ENCODE results near the gene RER1. TPM values are rescaled to one million over a fixed set of nuclear protein-coding genes. Genes with fewer than 3 reads are reported as not detected.

RER1 gene
- total RNA-seq, 4 donors from 2014 or later = 56.9 to 86.5 (median 81.4) TPM

DNA sequence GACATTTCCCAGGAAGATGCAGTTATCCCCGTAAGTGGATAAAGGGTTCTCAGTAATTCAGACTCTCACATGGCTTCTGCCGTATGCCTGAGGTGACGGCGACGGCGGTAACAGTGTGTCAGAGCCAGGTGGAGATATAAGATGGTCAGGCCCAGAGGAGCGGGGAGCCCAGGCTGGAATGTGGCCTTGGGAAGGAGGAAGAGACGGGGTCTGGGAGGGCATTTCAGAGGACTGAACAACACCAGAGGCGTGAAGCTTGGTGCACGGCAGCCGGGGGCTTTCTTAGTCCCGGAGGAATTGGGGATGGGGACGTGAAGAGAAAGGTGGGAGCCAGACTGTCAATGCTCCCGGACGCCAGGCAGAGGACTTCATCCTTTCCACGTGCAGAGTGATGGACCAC, 1.0 kb downstream of the RER1 start:
- H3K9me3 ChIP-seq = no peaks in the 10 kb centered on the region
- no peak for DNase-seq (ENCODE audit: low spot score in 2 of 2)
- no peak overlapping the region for H3K27ac ChIP-seq
- peaks cover 31% of the 10 kb centered on the region for H3K36me3 ChIP-seq
- H3K4me1 ChIP-seq = peaks cover 56% of the 10 kb centered on the region
- no peaks in the 10 kb centered on the region for H3K27me3 ChIP-seq
- peak overlapping the region; percentile 85 for H3K4me3 ChIP-seq
- TF ChIP-seq POLR2A (IDR thresholded peaks at IDR 0.05) (no peak), POLR2AphosphoS5 (IDR thresholded peaks at IDR 0.05) (no peak)
- TF ChIP-seq, protein P1, sequence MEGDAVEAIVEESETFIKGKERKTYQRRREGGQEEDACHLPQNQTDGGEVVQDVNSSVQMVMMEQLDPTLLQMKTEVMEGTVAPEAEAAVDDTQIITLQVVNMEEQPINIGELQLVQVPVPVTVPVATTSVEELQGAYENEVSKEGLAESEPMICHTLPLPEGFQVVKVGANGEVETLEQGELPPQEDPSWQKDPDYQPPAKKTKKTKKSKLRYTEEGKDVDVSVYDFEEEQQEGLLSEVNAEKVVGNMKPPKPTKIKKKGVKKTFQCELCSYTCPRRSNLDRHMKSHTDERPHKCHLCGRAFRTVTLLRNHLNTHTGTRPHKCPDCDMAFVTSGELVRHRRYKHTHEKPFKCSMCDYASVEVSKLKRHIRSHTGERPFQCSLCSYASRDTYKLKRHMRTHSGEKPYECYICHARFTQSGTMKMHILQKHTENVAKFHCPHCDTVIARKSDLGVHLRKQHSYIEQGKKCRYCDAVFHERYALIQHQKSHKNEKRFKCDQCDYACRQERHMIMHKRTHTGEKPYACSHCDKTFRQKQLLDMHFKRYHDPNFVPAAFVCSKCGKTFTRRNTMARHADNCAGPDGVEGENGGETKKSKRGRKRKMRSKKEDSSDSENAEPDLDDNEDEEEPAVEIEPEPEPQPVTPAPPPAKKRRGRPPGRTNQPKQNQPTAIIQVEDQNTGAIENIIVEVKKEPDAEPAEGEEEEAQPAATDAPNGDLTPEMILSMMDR (IDR thresholded peaks at IDR 0.05) = no peak
- 42% methylated on average over 16 of the region's 16 CpGs for WGBS

DNA sequence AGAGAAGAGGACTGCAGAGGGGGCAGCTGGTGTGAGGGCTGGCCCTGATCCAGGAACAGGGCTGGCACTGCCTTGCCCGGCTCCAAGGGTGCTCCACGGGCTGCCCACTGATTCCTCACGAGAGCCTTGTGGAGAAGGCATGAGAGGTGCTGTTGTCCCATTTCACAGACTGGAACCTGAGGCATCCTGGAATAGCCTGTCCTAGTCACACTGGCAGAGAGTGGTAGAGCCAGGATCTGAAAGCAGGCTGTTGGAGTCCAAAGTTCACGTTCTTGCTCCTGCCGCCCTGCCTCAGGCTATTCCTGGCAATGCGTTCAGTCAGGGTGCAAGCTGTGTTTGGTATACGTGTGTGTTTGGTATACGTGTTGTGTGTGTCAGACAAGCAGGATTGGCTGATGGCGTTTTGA, 1.8 kb downstream of the RER1 start:
- WGBS = 71% methylated on average over 9 of the region's 9 CpGs

DNA sequence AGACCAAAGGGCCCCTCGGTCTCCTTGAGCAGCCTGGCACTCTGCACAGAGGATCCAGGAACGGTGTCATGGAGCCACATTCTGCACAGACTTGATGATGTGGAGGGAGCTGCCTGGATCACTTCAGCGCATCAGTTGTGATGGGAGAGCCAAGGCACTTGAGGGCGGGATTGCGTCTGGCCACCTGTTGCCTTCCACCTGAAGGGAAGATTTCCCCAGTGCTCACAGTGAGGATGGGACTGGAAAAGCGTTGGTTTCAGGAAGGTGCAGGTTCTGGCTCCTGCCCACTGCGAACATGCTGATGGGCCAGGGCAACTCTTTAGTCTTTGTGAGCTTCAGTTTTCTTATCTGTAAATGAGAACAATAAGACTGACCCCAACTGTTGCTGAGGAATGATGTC, 2.6 kb downstream of the RER1 start:
- DNase-seq (ENCODE audit: low spot score in 2 of 2) = no peak
- 81% methylated on average over 7 of the region's 7 CpGs for WGBS
- Histone ChIP-seq H3K4me1 (peaks cover 70% of the 10 kb centered on the region), H3K27me3 (no peaks in the 10 kb centered on the region), H3K4me3 (no peak overlapping the region), H3K36me3 (peaks cover 44% of the 10 kb centered on the region), H3K27ac (no peak overlapping the region), H3K9me3 (no peaks in the 10 kb centered on the region)
- TF ChIP-seq POLR2A (IDR thresholded peaks at IDR 0.05) = no peak
- TF ChIP-seq, protein P1 (IDR thresholded peaks at IDR 0.05) = no peak
- no peak for TF ChIP-seq EP300 (IDR thresholded peaks at IDR 0.05)
- no peak for TF ChIP-seq POLR2AphosphoS5 (IDR thresholded peaks at IDR 0.05)

More for the DNA sequence above, 1.8 kb downstream of the RER1 start:
- H3K27ac ChIP-seq = no peak overlapping the region
- H3K9me3 ChIP-seq = no peaks in the 10 kb centered on the region
- H3K27me3 ChIP-seq = no peaks in the 10 kb centered on the region
- peaks cover 37% of the 10 kb centered on the region for H3K36me3 ChIP-seq
- H3K4me3 ChIP-seq = no peak overlapping the region
- no peak for TF ChIP-seq POLR2A (IDR thresholded peaks at IDR 0.05)
- TF ChIP-seq, protein P1 (IDR thresholded peaks at IDR 0.05) = no peak
- TF ChIP-seq EP300 (IDR thresholded peaks at IDR 0.05) = no peak
- no peak for TF ChIP-seq POLR2AphosphoS5 (IDR thresholded peaks at IDR 0.05)
- no peak for DNase-seq (ENCODE audit: low spot score in 2 of 2)
- peaks cover 63% of the 10 kb centered on the region for H3K4me1 ChIP-seq

DNA sequence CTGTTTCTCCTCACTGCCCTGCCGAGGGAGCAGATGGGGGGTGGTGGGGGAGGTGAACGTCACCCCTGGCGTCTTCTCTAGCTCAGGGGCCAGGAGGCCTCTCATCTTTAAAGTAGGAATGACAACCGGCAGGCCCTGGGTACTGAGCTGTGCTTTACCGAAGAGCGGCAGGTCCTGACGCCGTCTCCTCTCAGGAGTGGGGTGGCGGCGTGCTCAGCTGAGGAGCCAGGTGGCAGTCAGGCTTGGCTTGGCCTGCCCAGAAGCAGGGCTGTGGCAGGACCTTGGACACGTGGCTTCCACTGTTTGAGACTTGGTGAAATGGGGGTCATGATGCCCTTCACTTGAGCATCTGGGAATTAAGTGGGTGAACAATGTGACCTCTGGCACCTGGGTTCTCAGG, 3.1 kb downstream of the RER1 start:
- Histone ChIP-seq H3K9me3 (no peaks in the 10 kb centered on the region), H3K27ac (no peak overlapping the region), H3K4me3 (no peak overlapping the region), H3K36me3 (peaks cover 49% of the 10 kb centered on the region), H3K27me3 (no peaks in the 10 kb centered on the region), H3K4me1 (peaks cover 71% of the 10 kb centered on the region)
- DNase-seq (ENCODE audit: low spot score in 2 of 2) = no peak
- 68% methylated on average over 7 of the region's 11 CpGs for WGBS
- TF ChIP-seq, protein P1 (IDR thresholded peaks at IDR 0.05) = no peak
- TF ChIP-seq POLR2A (IDR thresholded peaks at IDR 0.05) (no peak), EP300 (IDR thresholded peaks at IDR 0.05) (no peak), POLR2AphosphoS5 (IDR thresholded peaks at IDR 0.05) (no peak)

DNA sequence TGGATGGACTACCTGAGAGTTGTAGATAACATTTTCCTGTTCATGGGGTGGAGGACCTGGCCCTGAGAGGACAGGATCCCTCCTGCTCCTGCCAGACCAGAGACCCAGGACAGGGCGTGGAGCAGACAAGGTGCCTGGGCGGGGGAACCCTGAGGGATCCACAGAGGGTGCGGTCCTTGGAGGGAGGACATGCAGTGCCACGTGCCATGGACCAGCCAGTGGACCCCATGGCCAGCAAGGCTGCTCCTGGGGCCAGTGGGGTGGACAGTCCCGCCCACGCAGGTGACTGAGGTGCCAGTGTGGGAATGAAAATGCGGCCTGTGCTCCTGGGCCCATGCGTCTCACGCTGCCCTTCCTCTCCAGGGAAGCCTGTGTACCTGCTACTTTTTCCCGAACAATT, 3.6 kb downstream of the RER1 start:
- Histone ChIP-seq H3K9me3 (no peaks in the 10 kb centered on the region), H3K4me3 (no peak overlapping the region), H3K36me3 (peaks cover 54% of the 10 kb centered on the region), H3K27me3 (no peaks in the 10 kb centered on the region), H3K4me1 (peaks cover 67% of the 10 kb centered on the region), H3K27ac (no peak overlapping the region)
- WGBS = 85% methylated on average over 10 of the region's 10 CpGs
- DNase-seq (ENCODE audit: low spot score in 2 of 2) = no peak
- TF ChIP-seq EP300 (IDR thresholded peaks at IDR 0.05) = no peak
- TF ChIP-seq, protein P1 (IDR thresholded peaks at IDR 0.05) = no peak
- no peak for TF ChIP-seq POLR2AphosphoS5 (IDR thresholded peaks at IDR 0.05)
- no peak for TF ChIP-seq POLR2A (IDR thresholded peaks at IDR 0.05)
